Heart right ventricle (tissue), 16 donors: ENCODE data around the gene TNNC2. TPM values are rescaled to one million over a fixed set of nuclear protein-coding genes. Genes with fewer than 3 reads are reported as not detected.
"Not testable (repeated sequence)": the region's sequence is repeated elsewhere in the genome, so short reads cannot be mapped to it uniquely, and the experiment has no call there.

Experiments
- ATAC-seq, 8 donors: fragments of 200-7000 bp; cut with Tn5 transposase; one replicate each; pipeline ENCODE4 v1.9.1; 2020; ENCODE audit warnings: mild to moderate bottlenecking in 8 of 8, moderate library complexity in 8 of 8, moderate number of reproducible peaks in 1 of 8
- DNase-seq, 2 donors: peaks; one replicate each; pipeline ENCODE4 v3.0.0-alpha.2; 2020
- H3K27ac ChIP-seq, 10 donors: fragments of 200-600 bp; sonication (generic) in 2 of 10; one replicate each; pipeline versions ENCODE4 v1.5.0 to v1.8.0; 2020 to 2022; ENCODE audit warnings: mild to moderate bottlenecking in 3 of 10
- H3K27me3 ChIP-seq, 7 donors: fragments of 200-600 bp; one replicate each; pipeline ENCODE4 v1.8.0; 2021 to 2022; ENCODE audit warnings: mild to moderate bottlenecking in 2 of 7
- H3K36me3 ChIP-seq, 9 donors: fragments of 200-600 bp; sonication (generic) in 1 of 9; one replicate each; pipeline versions ENCODE4 v1.5.0 to v1.8.0; 2020 to 2022; ENCODE audit warnings: mild to moderate bottlenecking in 2 of 9
- H3K4me1 ChIP-seq, 9 donors: fragments of 200-600 bp; sonication (generic) in 1 of 9; one replicate each; pipeline versions ENCODE4 v1.5.0 to v1.8.0; 2020 to 2022; ENCODE audit warnings: mild to moderate bottlenecking in 4 of 9
- H3K4me3 ChIP-seq, 10 donors: fragments of 200-600 bp; sonication (generic) in 2 of 10; one replicate each; pipeline versions ENCODE4 v1.5.0 to v1.8.0; 2020 to 2022; ENCODE audit warnings: mild to moderate bottlenecking in 7 of 10, moderate library complexity in 2 of 10
- H3K9me3 ChIP-seq, 11 donors: fragments of 200-600 bp in 10 of 11; sonication (generic) in 2 of 11; one replicate each; pipeline versions ENCODE4 v1.5.0 to v1.8.0; 2013 to 2022; ENCODE audit warnings: mild to moderate bottlenecking in 2 of 11, control low read depth in 1 of 11, moderate library complexity in 1 of 11
- CTCF ChIP-seq, 9 donors: fragments of 200-600 bp; sonication (generic) in 2 of 9; IDR thresholded peaks; one replicate each; pipeline versions ENCODE4 v1.5.0 to v1.8.0; 2021 to 2022; ENCODE audit warnings: antibody characterized with exemption in 9 of 9, mild to moderate bottlenecking in 5 of 9, moderate library complexity in 1 of 9
- WGBS, 2 donors: extraction: QIAGEN DNeasy Blood & Tissue Kit; methylation state at CpG; one replicate each; pipeline ENCODE4 v1.1.7; 2013; ENCODE audit warnings: inconsistent platforms in 1 of 2; 5-methylcytosine and 5-hydroxymethylcytosine counted together
- intact Hi-C, 10 donors: fragments of 100-400 bp; cut with DNase I; formaldehyde crosslinking; loops; one replicate each; pipeline versions ENCODE4 v1.11.1 to v1.14.2; 2022
- long read RNA-seq, 3 donors: library from polyadenylated mRNA; unstranded; transcript quantifications; one replicate each; pipeline ENCODE4 v2.0.0, GENCODE V29; 2020 to 2021
- polyA plus RNA-seq, 2 donors: library from polyadenylated mRNA; stranded (reverse); fragments of 200-250 nt; gene quantifications; one replicate each; pipeline ENCODE4 v1.2.3, GENCODE V29; 2013
- total RNA-seq, 10 donors: library from RNA; stranded (reverse); fragmentation: NEBNext Ultra II Directional in 3 of 10; extraction: Animal tissue kit (Norgen Biotek cat#: 25700) in 3 of 10; gene quantifications; one replicate each; pipeline versions ENCODE4 v1.2.1 to v1.2.4, GENCODE V29; 2021 to 2023
- donor health status: Arrhythmogenic right ventricular cardiomyopathy.
- donor health status: ischemic (EF 13 %, LVEDD 7.1; RV severe dilation, severe dysfunction).
- donor health status: healthy with polysubstance abuse.
- donor health status: DM: no; HTN: yes; CAD: no.
- donor health status: DM: no; HTN: no; CAD: no.
- donor health status: ischemic (EF 25% LVEDD 6.9; RV normal size, moderate dysfunction).
- donor health status: ischemic (EF 25% LVEDD 5.7; RV mildly dilated, moderate dysfunction).
- donor health status: healthy.
- donor health status: DM: yes; HTN: yes; CAD: no.
- donor health status: Ischemic cardiomyopathy.
- donor health status: ischemic (EF 35%, LVEDD 5.7; RV mildly dilated, moderate dysfunction).
- donor health status: nonischemic (EF 11% LVEDD 7.7; RV severe dilation, severe dysfunction).
- donor health status: DM: yes; HTN: yes; CAD: no.
- donor health status: PGD.
- donor health status: ischemic (EF 29% LVEDD 5.4; RV normal size, mild dysfunction).
- donor health status: nonischemic (EF 23%, LVEDD 6.1; RV moderate dilation, normal function).

TNNC2 gene
- under 1 TPM in 1 of 10 donors, not detected in 9; 0.44 TPM for total RNA-seq
- polyA plus RNA-seq = under 1 TPM; 0.59 to 0.88 TPM
- long read RNA-seq, donor 1 = 0 reads
- long read RNA-seq, donor 2 = 0 reads
- long read RNA-seq, donor 3 = 0 reads

GRCh38 chr20:45827030-45827652 lies at the start of gene TNNC2:
Gene TNNC2, minus strand, starts transcription at chr20:45827312. Its CDS starts 64 bp downstream, at chr20:45827248.
- Histone ChIP-seq H3K4me3 (no peak within 1 kb of the TSS), H3K4me1 (peaks cover 4 to 42% (median 28%) of the 10 kb centered on the region in 9 donors), H3K27ac (peak within 1 kb of the TSS in 7 of 10 donors; percentile 15 to 68 (median 46)), H3K36me3 (no peaks in the 10 kb centered on the region), H3K9me3 (no peaks in the 10 kb centered on the region), H3K27me3 (peaks cover 3 to 27% (median 21%) of the 10 kb centered on the region in 7 donors)
- DNase-seq (no peak), ATAC-seq (no peak)
- no peak for TF ChIP-seq CTCF (IDR thresholded peaks at IDR 0.05)
- intact Hi-C loops = loop anchor here in 5 of 10 donors (10.0 kb wide), 2 partner anchors 108 to 138 kb away; partner anchors contain the start of gene PCIF1 (in 1 of the 5)
- WGBS, 2 donors = 90 to 91% methylated on average over 8 of the region's 8 CpGs

GRCh38 chr20:45874576-45874975 lies 47.5 kb upstream of the TNNC2 start:
- no peaks in the 10 kb centered on the region for H3K27me3 ChIP-seq
- H3K36me3 ChIP-seq = peaks cover 0 to 42% (median 14%) of the 10 kb centered on the region in 9 donors
- no peaks in the 10 kb centered on the region for H3K9me3 ChIP-seq
- intact Hi-C loops = no loop called here
- TF ChIP-seq CTCF (IDR thresholded peaks at IDR 0.05) = no peak
- DNase-seq (no peak), ATAC-seq (no peak)
- H3K4me3 ChIP-seq = no peak overlapping the region
- H3K4me1 ChIP-seq = no peaks in the 10 kb centered on the region
- no peak overlapping the region for H3K27ac ChIP-seq
- 71 to 74% methylated on average over 4 of the region's 4 CpGs for WGBS, 2 donors

- DNase-seq, H3K4me1 ChIP-seq, H3K27me3 ChIP-seq, ATAC-seq, H3K9me3 ChIP-seq, intact Hi-C loops, H3K4me3 ChIP-seq, H3K27ac ChIP-seq: not testable (repeated sequence)
- WGBS, 2 donors = 94 to 96% methylated on average over 10 of the region's 10 CpGs
- H3K36me3 ChIP-seq = peaks cover 0 to 38% (median 14%) of the 10 kb centered on the region in 9 donors
These were observed 47.0 kb upstream of the TNNC2 start for GRCh38 chr20:45874104-45874481.

GRCh38 chr20:45873409-45874103 lies 46.4 kb upstream of the TNNC2 start:
- ATAC-seq = no peak
- no peak overlapping the region for H3K4me3 ChIP-seq

More at GRCh38 chr20:45873409-45874103, 46.4 kb upstream of the TNNC2 start:
- WGBS, 2 donors = 45 to 48% methylated on average over 1 of the region's 1 CpG
- no peaks in the 10 kb centered on the region for H3K9me3 ChIP-seq
- H3K27me3 ChIP-seq = no peaks in the 10 kb centered on the region
- intact Hi-C loops = no loop called here
- no peak for TF ChIP-seq CTCF (IDR thresholded peaks at IDR 0.05)
- no peak for DNase-seq
- H3K36me3 ChIP-seq = peaks cover 0 to 35% (median 14%) of the 10 kb centered on the region in 9 donors
- H3K4me1 ChIP-seq = no peaks in the 10 kb centered on the region
- H3K27ac ChIP-seq = no peak overlapping the region
